ENCODE measurements around the gene FHOD3.

DNA sequence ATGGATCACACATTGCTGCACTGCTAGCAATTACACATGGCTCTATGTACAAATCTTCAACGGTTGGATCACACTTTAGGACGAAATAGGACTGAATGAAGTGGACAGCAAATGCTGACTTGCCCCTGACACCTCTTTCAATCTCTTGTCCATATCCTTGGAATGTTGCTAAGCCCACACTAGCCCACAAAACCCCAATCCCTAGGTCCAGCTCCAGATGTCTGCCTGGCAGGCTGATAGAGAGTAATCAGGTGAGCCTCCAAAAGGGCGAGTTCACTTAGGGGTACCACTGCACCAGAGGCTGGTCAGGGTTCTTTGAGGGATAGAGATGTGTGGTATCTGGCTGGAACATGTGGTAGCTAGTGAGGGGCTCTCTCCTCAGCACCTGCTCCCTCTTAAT is 18.5 kb upstream of the FHOD3 start:
- TF ChIP-seq, protein P1, sequence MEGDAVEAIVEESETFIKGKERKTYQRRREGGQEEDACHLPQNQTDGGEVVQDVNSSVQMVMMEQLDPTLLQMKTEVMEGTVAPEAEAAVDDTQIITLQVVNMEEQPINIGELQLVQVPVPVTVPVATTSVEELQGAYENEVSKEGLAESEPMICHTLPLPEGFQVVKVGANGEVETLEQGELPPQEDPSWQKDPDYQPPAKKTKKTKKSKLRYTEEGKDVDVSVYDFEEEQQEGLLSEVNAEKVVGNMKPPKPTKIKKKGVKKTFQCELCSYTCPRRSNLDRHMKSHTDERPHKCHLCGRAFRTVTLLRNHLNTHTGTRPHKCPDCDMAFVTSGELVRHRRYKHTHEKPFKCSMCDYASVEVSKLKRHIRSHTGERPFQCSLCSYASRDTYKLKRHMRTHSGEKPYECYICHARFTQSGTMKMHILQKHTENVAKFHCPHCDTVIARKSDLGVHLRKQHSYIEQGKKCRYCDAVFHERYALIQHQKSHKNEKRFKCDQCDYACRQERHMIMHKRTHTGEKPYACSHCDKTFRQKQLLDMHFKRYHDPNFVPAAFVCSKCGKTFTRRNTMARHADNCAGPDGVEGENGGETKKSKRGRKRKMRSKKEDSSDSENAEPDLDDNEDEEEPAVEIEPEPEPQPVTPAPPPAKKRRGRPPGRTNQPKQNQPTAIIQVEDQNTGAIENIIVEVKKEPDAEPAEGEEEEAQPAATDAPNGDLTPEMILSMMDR (IDR thresholded peaks at IDR 0.05) = no peak
- TF ChIP-seq POLR2AphosphoS5 (IDR thresholded peaks at IDR 0.05) (no peak), EP300 (IDR thresholded peaks at IDR 0.05) (no peak)

Data from esophagus muscularis mucosa (tissue), 4 donors.